ENCODE data around the gene MTHFD2. TPM values are rescaled to one million over a fixed set of nuclear protein-coding genes. Genes with fewer than 3 reads are reported as not detected.

Gene MTHFD2
- total and polyA plus RNA-seq, 2 experiments from 2014 or later, result 40.1 to 126 TPM

GRCh38 chr2:74267068-74267467, 68.7 kb downstream of the MTHFD2 start:
- no peaks in the 10 kb centered on the region for H3K9me2 ChIP-seq (replicated peaks; ENCODE audit: insufficient read depth)
- peak; percentile 66 for DNase-seq (ENCODE audit: low spot score)
- no peak overlapping the region for H3K4me3 ChIP-seq
- no peaks in the 10 kb centered on the region for H3K36me3 ChIP-seq (replicated peaks; ENCODE audit: insufficient read depth, low read depth)
- WGBS (ENCODE audit: low lambda C conversion rate, missing lambda C conversion rate), result 23% methylated on average over 4 of the region's 4 CpGs
- no peak overlapping the region for H3K4me2 ChIP-seq
- H4K20me1 ChIP-seq (ENCODE audit: insufficient read depth, poor library complexity, severe bottlenecking), result no peaks in the 10 kb centered on the region
- no peaks in the 10 kb centered on the region for H3K27me3 ChIP-seq
- no peak overlapping the region for H3K27ac ChIP-seq
- no peaks in the 10 kb centered on the region for H3K9me3 ChIP-seq (ENCODE audit: low read depth)
- no peaks in the 10 kb centered on the region for H3K4me1 ChIP-seq (ENCODE audit: insufficient read depth)
- H3K79me2 ChIP-seq, result no peaks in the 10 kb centered on the region
- TF ChIP-seq CTCF (IDR thresholded peaks at IDR 0.05; ENCODE audit: poor library complexity) (peak; percentile 38), EZH2phosphoT487 (IDR thresholded peaks at IDR 0.05; ENCODE audit: low read depth, severe bottlenecking, unreplicated experiment) (no peak)
- H2AFZ ChIP-seq, result no peak overlapping the region

Other genes with a start within 250 kb of the MTHFD2 start
- gene TET3, start 213.7 kb upstream of the MTHFD2 start, total RNA-seq, result 11.5 and 14.5 TPM in 2 replicates
- gene TET3, start 213.7 kb upstream of the MTHFD2 start, polyA plus RNA-seq, result 3.6 TPM in 2 replicates
- 43.8 and 60.3 TPM in 2 replicates for gene BOLA3, start 50.7 kb upstream of the MTHFD2 start, total RNA-seq
- 49.0 and 56.3 TPM in 2 replicates for gene BOLA3, start 50.7 kb upstream of the MTHFD2 start, polyA plus RNA-seq
- 100 and 118 TPM in 2 replicates for gene MOB1A, start 19.7 kb upstream of the MTHFD2 start, total RNA-seq
- gene MOB1A, start 19.7 kb upstream of the MTHFD2 start, polyA plus RNA-seq, result 43.3 and 47.2 TPM in 2 replicates
- 0.36 and 1.5 TPM in 2 replicates for gene SLC4A5, start 144.8 kb downstream of the MTHFD2 start, total RNA-seq
- 0.28 and 1.7 TPM in 2 replicates for gene SLC4A5, start 144.8 kb downstream of the MTHFD2 start, polyA plus RNA-seq
- gene DCTN1, start 181.7 kb downstream of the MTHFD2 start, total RNA-seq, result 72.3 and 84.3 TPM in 2 replicates
- 95.0 and 111 TPM in 2 replicates for gene DCTN1, start 181.7 kb downstream of the MTHFD2 start, polyA plus RNA-seq
- 0.32 and 0.37 TPM in 2 replicates for gene C2orf81, start 223.0 kb downstream of the MTHFD2 start, total RNA-seq
- gene C2orf81, start 223.0 kb downstream of the MTHFD2 start, polyA plus RNA-seq, result 0.76 and 4.2 TPM in 2 replicates
- 6.2 and 7.1 TPM in 2 replicates for gene WDR54, start 223.1 kb downstream of the MTHFD2 start, total RNA-seq
- gene WDR54, start 223.1 kb downstream of the MTHFD2 start, polyA plus RNA-seq, result 22.2 and 22.6 TPM in 2 replicates
- gene RTKN, start 243.3 kb downstream of the MTHFD2 start, total RNA-seq, result 66.1 and 74.2 TPM in 2 replicates
- 77.5 and 85.0 TPM in 2 replicates for gene RTKN, start 243.3 kb downstream of the MTHFD2 start, polyA plus RNA-seq